SU-DHL-6 (cell line): ENCODE data around the gene RNASEL.

Source experiments
- H2AFZ ChIP-seq: fragments of 200-600 bp; sonication (generic); 2 replicates; pipeline ENCODE4 v1.6.1; 2014; ENCODE audit warnings: low read depth, mild to moderate bottlenecking, moderate library complexity, mixed read lengths, antibody characterized with exemption, low read length; ENCODE audit not compliant: severe bottlenecking
- H3F3A ChIP-seq: fragments of 200-600 bp; shearing (Covaris generic); 2 replicates; pipeline ENCODE4 v1.6.0; 2016; ENCODE audit warnings: antibody characterized with exemption, mild to moderate bottlenecking; ENCODE audit not compliant: insufficient read depth
- H3K27ac ChIP-seq: fragments of 200-600 bp; sonication (generic); 2 replicates; pipeline ENCODE4 v1.5.1; 2016; ENCODE audit warnings: low read depth, mild to moderate bottlenecking, low read length, moderate library complexity, mixed read lengths
- H3K27me3 ChIP-seq: fragments of 200-600 bp; sonication (generic), shearing (Covaris generic); 2 replicates; pipeline ENCODE4 v1.6.0; 2014; ENCODE audit warnings: mild to moderate bottlenecking, low read length
- H3K36me3 ChIP-seq: fragments of 200-600 bp; sonication (generic); 2 replicates; pipeline ENCODE4 v1.6.1; 2014; ENCODE audit warnings: mild to moderate bottlenecking, low read length, mixed read lengths
- H3K4me2 ChIP-seq: fragments of 300-600, 200-600 bp; shearing (Covaris generic), sonication (generic); 2 replicates; pipeline ENCODE4 v1.6.0; 2014; ENCODE audit warnings: low read length, low read depth, mild to moderate bottlenecking; ENCODE audit not compliant: poor library complexity, severe bottlenecking
- H3K4me3 ChIP-seq: fragments of 200-600 bp; sonication (generic); 2 replicates; pipeline ENCODE4 v1.5.1; 2014; ENCODE audit warnings: antibody characterized with exemption, low read length, mild to moderate bottlenecking, mixed read lengths; ENCODE audit not compliant: insufficient read depth, poor library complexity, severe bottlenecking
- H3K79me2 ChIP-seq: fragments of 200-600 bp; sonication (generic); 2 replicates; pipeline ENCODE4 v1.6.1; 2014; ENCODE audit warnings: mild to moderate bottlenecking, low read length, moderate library complexity; ENCODE audit not compliant: insufficient read depth
- H3K9ac ChIP-seq: fragments of 200-600 bp; sonication (generic); 2 replicates; pipeline ENCODE4 v1.7.0; 2014; ENCODE audit warnings: mild to moderate bottlenecking, low read length
- H3K9me2 ChIP-seq: fragments of 200-600 bp; sonication (generic); replicated peaks from 2 replicates; pipeline ENCODE4 v1.6.1; 2014; ENCODE audit warnings: low read length; ENCODE audit not compliant: insufficient read depth
- H3K9me3 ChIP-seq: fragments of 200-600 bp; sonication (generic); 2 replicates; pipeline ENCODE4 v1.6.1; 2014; ENCODE audit warnings: low read length, mixed read lengths; ENCODE audit not compliant: insufficient read depth
- H4K20me1 ChIP-seq: fragments of 200-600 bp; sonication (generic); 2 replicates; pipeline ENCODE4 v1.6.1; 2014; ENCODE audit warnings: low read depth, mild to moderate bottlenecking, antibody characterized with exemption, low read length, moderate library complexity, mixed read lengths
- CTCF ChIP-seq: fragments of 200-600 bp; sonication (generic); IDR thresholded peaks from one replicate; pipeline ENCODE4 v1.5.1; 2017; ENCODE audit warnings: antibody characterized with exemption, mild to moderate bottlenecking, low read length, moderate library complexity; ENCODE audit not compliant: insufficient read depth, poor library complexity, severe bottlenecking
- EZH2phosphoT487 ChIP-seq: fragments of 200-600 bp; sonication (generic), shearing (Covaris generic); conservative IDR thresholded peaks from 2 replicates; pipeline ENCODE4 v1.6.1; 2018; ENCODE audit warnings: mild to moderate bottlenecking, antibody characterized with exemption, low read length, moderate library complexity, mixed read lengths

RNASEL gene

DNA sequence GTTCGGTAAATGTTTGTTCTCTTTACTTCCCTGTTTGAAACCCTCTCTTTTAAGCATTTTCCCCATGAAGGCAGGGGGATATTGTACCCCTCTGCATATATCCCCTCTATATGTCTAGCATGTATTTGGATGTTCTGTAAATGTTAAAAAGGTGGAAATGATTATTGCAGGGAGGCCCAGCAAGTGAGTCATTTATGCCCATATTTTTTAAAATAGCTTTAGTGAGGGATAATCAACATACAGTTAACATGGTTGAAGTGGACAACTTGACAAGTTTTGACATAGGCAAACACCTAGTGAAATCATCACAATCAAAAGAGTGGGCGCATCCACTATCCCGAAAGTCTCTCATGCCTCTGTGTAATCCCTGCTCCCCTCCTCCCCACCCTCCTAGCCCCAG is 36.0 kb upstream of the RNASEL start:
- Histone ChIP-seq H3K79me2 (no peaks in the 10 kb centered on the region), H3K4me3 (no peak overlapping the region), H3K4me2 (no peak overlapping the region), H3F3A (no peaks in the 10 kb centered on the region), H3K27me3 (no peaks in the 10 kb centered on the region), H3K9me3 (no peaks in the 10 kb centered on the region), H3K9me2 (no peaks in the 10 kb centered on the region), H4K20me1 (no peaks in the 10 kb centered on the region), H3K9ac (no peak overlapping the region), H2AFZ (no peak overlapping the region), H3K36me3 (no peaks in the 10 kb centered on the region), H3K27ac (no peak overlapping the region)
- no peak for TF ChIP-seq EZH2phosphoT487
- no peak for TF ChIP-seq CTCF

- H3K79me2 ChIP-seq: no peaks in the 10 kb centered on the region
- H4K20me1 ChIP-seq: no peaks in the 10 kb centered on the region
- H2AFZ ChIP-seq: no peak overlapping the region
- H3K4me3 ChIP-seq: no peak overlapping the region
- H3K36me3 ChIP-seq: no peaks in the 10 kb centered on the region
- no peak overlapping the region for H3K4me2 ChIP-seq
- no peak overlapping the region for H3K27ac ChIP-seq
- H3K27me3 ChIP-seq: no peaks in the 10 kb centered on the region
- TF ChIP-seq EZH2phosphoT487 (no peak), CTCF (no peak)
- no peak overlapping the region for H3K9ac ChIP-seq
- no peaks in the 10 kb centered on the region for H3F3A ChIP-seq
- no peaks in the 10 kb centered on the region for H3K9me2 ChIP-seq
- H3K9me3 ChIP-seq: no peaks in the 10 kb centered on the region
These were observed 35.5 kb upstream of the RNASEL start for GRCh38 chr1:182624577-182624976.

- no peaks in the 10 kb centered on the region for H3K9me2 ChIP-seq
- H3K27me3 ChIP-seq: no peaks in the 10 kb centered on the region
- no peak overlapping the region for H3K9ac ChIP-seq
- no peaks in the 10 kb centered on the region; the same call in 1 of the 2 replicates for H3F3A ChIP-seq
- TF ChIP-seq EZH2phosphoT487 (no peak), CTCF (no peak)
- H3K27ac ChIP-seq: no peak overlapping the region
- no peaks in the 10 kb centered on the region for H3K9me3 ChIP-seq
- no peaks in the 10 kb centered on the region for H3K36me3 ChIP-seq
- H3K79me2 ChIP-seq: no peaks in the 10 kb centered on the region
- no peaks in the 10 kb centered on the region for H4K20me1 ChIP-seq
- no peak overlapping the region for H2AFZ ChIP-seq
- H3K4me2 ChIP-seq: peak overlapping the region; percentile 46
- peak overlapping the region; percentile 23 for H3K4me3 ChIP-seq
These were observed 34.0 kb upstream of the RNASEL start for GRCh38 chr1:182622901-182623528.
